Measurements from ENCODE around the gene STXBP2.

DNA sequence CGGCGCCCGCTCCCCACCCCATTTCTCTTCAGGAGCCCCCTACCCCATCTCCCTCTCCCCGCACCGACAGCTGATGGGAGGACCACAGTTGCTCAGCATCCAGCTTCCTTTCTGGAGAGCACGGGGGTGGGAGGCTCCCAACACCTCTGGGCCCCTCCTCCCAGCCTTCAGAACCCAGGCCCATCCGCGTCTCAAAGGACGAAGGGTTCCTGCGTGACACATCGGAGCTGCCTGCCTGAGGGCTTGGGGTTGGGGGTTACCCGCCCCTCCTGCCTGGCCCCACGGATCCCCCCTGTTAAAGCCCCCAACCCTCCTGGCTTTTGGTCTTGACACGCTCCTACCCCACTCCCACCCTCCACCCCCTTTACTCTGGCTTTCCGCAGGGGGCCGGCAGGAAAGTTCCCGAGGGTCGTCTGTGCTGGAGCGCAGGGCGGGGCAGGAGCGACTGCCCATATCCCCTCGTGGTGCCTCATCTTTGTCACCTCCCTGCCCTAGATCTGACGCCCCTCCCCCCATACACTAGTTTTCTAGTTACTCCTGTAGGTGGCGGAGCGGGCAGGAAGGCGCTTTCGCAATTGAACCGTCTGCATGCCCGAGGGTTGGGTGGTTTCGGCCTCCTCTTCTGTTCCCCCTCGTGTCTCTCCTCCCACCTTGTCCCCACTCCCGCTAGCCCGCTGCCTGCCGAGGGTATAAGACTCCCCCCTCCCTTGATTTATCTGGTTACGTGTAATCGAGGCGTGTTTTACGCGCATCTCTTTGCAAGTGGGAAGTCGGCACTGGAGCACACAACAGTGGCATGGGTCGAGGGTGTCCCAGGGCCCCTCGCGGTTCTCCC lies 44.6 kb downstream of the STXBP2 start:
- TF ChIP-seq CTCF (IDR thresholded peaks at IDR 0.05) = peak; percentile 36 to 55 (median 41)
- TF ChIP-seq POLR2A (IDR thresholded peaks at IDR 0.05; ENCODE audit: low read depth) = no peak

Measured in esophagus muscularis mucosa (tissue), 3 donors.